Epithelial cell of umbilical artery (primary cell): Measurements from ENCODE around the gene ZNF564. TPM values are rescaled to one million over a fixed set of nuclear protein-coding genes. Genes with fewer than 3 reads are reported as not detected.

Source experiments
- total RNA-seq: library from RNA; depleted of rRNA; stranded (reverse); fragments of >200 nt; gene quantifications from 2 replicates; pipeline ENCODE4 v1.2.3, GENCODE V29; 2014

The ZNF564 gene
- 6.2 and 8.2 TPM in 2 replicates for total RNA-seq

GRCh38 chr19:12551060-12551832 lies at the start of gene ZNF564:
Gene ZNF564 (minus strand): TSS chr19:12551482. CDS start chr19:12551332, 150 bp downstream.

DNA sequence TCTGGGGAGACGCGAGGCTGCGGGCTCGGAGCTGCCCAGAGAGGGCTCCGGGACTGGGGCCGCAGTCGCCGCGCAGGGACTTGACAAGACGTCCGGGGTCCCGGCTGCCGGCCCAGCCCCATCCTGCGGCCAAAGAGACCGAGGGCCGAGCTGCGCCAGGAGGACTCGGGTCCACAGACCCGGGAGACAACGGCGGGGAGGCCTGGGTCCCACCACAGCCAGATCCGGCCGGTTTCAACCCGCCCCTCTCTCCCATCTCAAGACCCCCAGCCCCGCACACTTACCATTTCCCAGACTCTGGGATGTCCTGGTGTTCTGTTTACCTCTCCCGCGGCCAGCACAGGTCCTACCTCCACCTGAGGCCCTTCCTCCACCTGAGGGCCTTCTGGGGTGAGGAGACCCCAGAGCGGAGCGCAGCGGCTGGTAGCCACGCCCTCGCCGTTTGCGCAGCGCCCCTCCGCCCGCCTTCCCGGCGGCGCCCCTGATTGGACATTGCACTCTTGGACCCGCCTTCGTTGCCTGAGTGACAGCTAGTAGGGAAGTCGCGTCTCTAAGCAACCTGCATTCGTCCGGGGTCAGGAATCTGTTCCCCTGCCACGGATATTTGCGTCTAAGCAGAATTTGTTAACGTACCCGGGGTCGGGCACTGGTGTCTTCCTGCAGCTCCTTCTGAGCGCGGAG lies 66.8 kb downstream of the ZNF564 start, which contains the start of gene ZNF709:
Gene ZNF709 (minus strand): TSS at position 446 of the 681 bp plus-strand sequence. CDS start 159 bp downstream, at position 287.

Other genes with a start within 250 kb of the ZNF564 start
- 0.30 and 0.65 TPM in 2 replicates for gene ZNF563, start 217.8 kb downstream of the ZNF564 start, total RNA-seq
- gene ZNF442, start 185.8 kb downstream of the ZNF564 start, total RNA-seq: 0.32 and 1.1 TPM in 2 replicates
- gene ZNF799, start 150.2 kb downstream of the ZNF564 start, total RNA-seq: 4.2 and 5.5 TPM in 2 replicates
- 3.6 and 5.6 TPM in 2 replicates for gene ZNF443, start 110.5 kb downstream of the ZNF564 start, total RNA-seq
- 2.3 and 4.6 TPM in 2 replicates for gene ZNF709, start 66.7 kb downstream of the ZNF564 start, total RNA-seq
- gene ZNF490, start 59.3 kb upstream of the ZNF564 start, total RNA-seq: 4.5 and 7.8 TPM in 2 replicates
- gene ZNF791, start 59.4 kb upstream of the ZNF564 start, total RNA-seq: 10.8 and 14.9 TPM in 2 replicates
- gene MAN2B1, start 115.3 kb upstream of the ZNF564 start, total RNA-seq: 20.5 and 24.0 TPM in 2 replicates
- 8.8 and 9.6 TPM in 2 replicates for gene WDR83, start 115.3 kb upstream of the ZNF564 start, total RNA-seq
- 59.4 and 60.9 TPM in 2 replicates for gene DHPS, start 130.4 kb upstream of the ZNF564 start, total RNA-seq
- not detected in 2 replicates for gene GNG14, start 136.5 kb upstream of the ZNF564 start, total RNA-seq
- gene FBXW9, start 145.1 kb upstream of the ZNF564 start, total RNA-seq: 7.0 and 14.6 TPM in 2 replicates
- gene TNPO2, start 172.4 kb upstream of the ZNF564 start, total RNA-seq: 17.2 and 23.4 TPM in 2 replicates
- gene TRIR, start 183.2 kb upstream of the ZNF564 start, total RNA-seq: 143 and 162 TPM in 2 replicates
- gene GET3, start 186.0 kb upstream of the ZNF564 start, total RNA-seq: 89.0 and 108 TPM in 2 replicates
- gene BEST2, start 200.3 kb upstream of the ZNF564 start, total RNA-seq: not detected in 2 replicates
- 7.1 and 8.5 TPM in 2 replicates for gene HOOK2, start 224.1 kb upstream of the ZNF564 start, total RNA-seq
- 48.3 and 73.4 TPM in 2 replicates for gene JUNB, start 240.0 kb upstream of the ZNF564 start, total RNA-seq